ENCODE measurements around the gene SPEM2.
"Not testable (repeated sequence)": the region's sequence is repeated elsewhere in the genome, so short reads cannot be mapped to it uniquely, and the experiment has no call there.

SPEM2 gene

GRCh38 chr17:7471729-7472128, 46.3 kb downstream of the SPEM2 start:
- no peaks in the 10 kb centered on the region for H3K27me3 Mint-ChIP-seq (ENCODE audit: low read depth)
- peaks cover 9% of the 10 kb centered on the region for H3K36me3 Mint-ChIP-seq (ENCODE audit: low read depth)
- no peaks in the 10 kb centered on the region for H3K9me3 Mint-ChIP-seq

GRCh38 chr17:7474767-7475166, 49.4 kb downstream of the SPEM2 start:
- H3K36me3 Mint-ChIP-seq (ENCODE audit: low read depth); H3K9me3 Mint-ChIP-seq; H3K4me3 Mint-ChIP-seq; H3K27me3 Mint-ChIP-seq (ENCODE audit: low read depth): not testable (repeated sequence)
- Mint-ChIP-seq H3K27ac (peak overlapping the region in 1 of 3 experiments; percentile 29), H3K4me1 (peaks cover 32% of the 10 kb centered on the region)

More at GRCh38 chr17:7471729-7472128, 46.3 kb downstream of the SPEM2 start:
- TF ChIP-seq CTCF (IDR thresholded peaks at IDR 0.05; ENCODE audit: unreplicated experiment in 3 of 3) = no peak
- H3K4me1 Mint-ChIP-seq = peaks cover 18% of the 10 kb centered on the region
- no peak overlapping the region for H3K27ac Mint-ChIP-seq
- no peak overlapping the region for H3K4me3 Mint-ChIP-seq

GRCh38 chr17:7475764-7476422, 50.5 kb downstream of the SPEM2 start:
- no peaks in the 10 kb centered on the region for H3K9me3 Mint-ChIP-seq
- no peak for TF ChIP-seq CTCF (IDR thresholded peaks at IDR 0.05; ENCODE audit: unreplicated experiment in 3 of 3)
- H3K4me1 Mint-ChIP-seq = peaks cover 38% of the 10 kb centered on the region
- peak overlapping the region; percentile 91 to 96 (median 95) for H3K27ac Mint-ChIP-seq
- H3K4me3 Mint-ChIP-seq = peak overlapping the region in 2 of 3 experiments; percentile 80 to 81
- peaks cover 5% of the 10 kb centered on the region for H3K36me3 Mint-ChIP-seq (ENCODE audit: low read depth)
- H3K27me3 Mint-ChIP-seq (ENCODE audit: low read depth) = no peaks in the 10 kb centered on the region

GRCh38 chr17:7476494-7476893, 51.1 kb downstream of the SPEM2 start:
- peak overlapping the region; percentile 80 to 86 (median 81) for H3K4me3 Mint-ChIP-seq
- H3K27ac Mint-ChIP-seq = peak overlapping the region; percentile 91 to 96 (median 95)
- H3K27me3 Mint-ChIP-seq (ENCODE audit: low read depth) = no peaks in the 10 kb centered on the region
- H3K9me3 Mint-ChIP-seq = no peaks in the 10 kb centered on the region
- peaks cover 5% of the 10 kb centered on the region for H3K36me3 Mint-ChIP-seq (ENCODE audit: low read depth)
- peaks cover 44% of the 10 kb centered on the region for H3K4me1 Mint-ChIP-seq
- TF ChIP-seq CTCF (IDR thresholded peaks at IDR 0.05; ENCODE audit: unreplicated experiment in 3 of 3) = no peak

- H3K4me3 Mint-ChIP-seq = peak overlapping the region; percentile 80 to 86 (median 81)
- H3K4me1 Mint-ChIP-seq = peaks cover 49% of the 10 kb centered on the region
- H3K36me3 Mint-ChIP-seq (ENCODE audit: low read depth) = peaks cover 5% of the 10 kb centered on the region
- H3K27me3 Mint-ChIP-seq (ENCODE audit: low read depth) = no peaks in the 10 kb centered on the region
- H3K9me3 Mint-ChIP-seq = no peaks in the 10 kb centered on the region
- no peak for TF ChIP-seq CTCF (IDR thresholded peaks at IDR 0.05; ENCODE audit: unreplicated experiment in 3 of 3)
- peak overlapping the region; percentile 91 to 96 (median 95) for H3K27ac Mint-ChIP-seq
These were observed 51.5 kb downstream of the SPEM2 start for GRCh38 chr17:7476951-7477350.
